ENCODE results near the gene HOXB2.

The HOXB2 gene

DNA sequence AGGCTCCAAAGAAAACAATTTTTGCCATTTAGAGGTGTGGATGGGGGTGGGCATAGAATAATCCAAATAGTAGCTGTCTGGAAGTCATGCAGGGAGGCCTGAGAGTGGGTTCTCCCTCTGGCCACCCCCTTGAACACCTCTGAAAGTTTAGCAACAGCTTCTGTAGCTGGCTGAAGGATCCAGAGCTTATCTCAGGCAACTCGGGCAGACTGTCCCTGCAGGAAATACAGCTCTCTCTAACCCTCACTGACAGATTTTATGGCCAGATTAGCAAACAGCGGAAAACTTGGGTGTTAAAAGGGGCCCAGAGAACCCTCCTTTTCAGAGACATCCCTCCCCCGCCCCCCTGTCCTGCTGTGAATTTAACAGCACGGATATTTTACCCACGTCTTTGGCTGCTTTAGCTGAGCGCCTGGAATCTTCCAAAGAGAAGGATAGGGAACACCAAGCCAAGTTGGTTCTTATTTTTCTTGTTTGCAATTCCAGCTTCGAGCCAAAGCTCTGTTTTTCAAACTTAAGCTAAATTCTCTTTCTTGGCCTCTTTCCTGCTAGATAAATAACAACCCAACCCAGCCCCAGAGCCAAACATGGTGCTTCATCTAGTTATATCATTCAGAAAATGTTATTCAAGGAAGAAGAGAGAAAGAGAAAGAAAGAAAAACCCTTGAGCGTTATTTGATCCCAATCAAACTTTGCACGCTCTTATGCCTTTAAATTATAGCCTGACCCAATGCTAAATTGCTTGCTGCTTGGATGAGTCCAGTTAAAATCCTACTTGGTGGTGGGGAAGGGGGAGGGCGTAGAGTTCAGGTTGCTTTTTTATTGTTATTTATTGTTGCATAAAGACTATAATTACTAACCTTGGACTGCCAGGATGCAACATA lies 2.3 kb upstream of the HOXB2 start (continued):
- no peak for TF ChIP-seq ZNF777 (tag by site-specific recombination; IDR thresholded peaks at IDR 0.05; ENCODE audit: borderline replicate concordance)
- no peak for TF ChIP-seq ZNF354C (tag by site-specific recombination; IDR thresholded peaks at IDR 0.05; ENCODE audit: borderline replicate concordance, low read depth)
- TF ChIP-seq PRDM1 (tag by site-specific recombination; IDR thresholded peaks at IDR 0.05) = no peak
- peak; percentile 60; the same call in 1 of the 2 replicates for TF ChIP-seq ZNF2 (tag by site-specific recombination; IDR thresholded peaks at IDR 0.05)
- TF ChIP-seq SETDB1 (IDR thresholded peaks at IDR 0.05; ENCODE audit: insufficient read length, low read length) = no peak
- TF ChIP-seq, protein P1, sequence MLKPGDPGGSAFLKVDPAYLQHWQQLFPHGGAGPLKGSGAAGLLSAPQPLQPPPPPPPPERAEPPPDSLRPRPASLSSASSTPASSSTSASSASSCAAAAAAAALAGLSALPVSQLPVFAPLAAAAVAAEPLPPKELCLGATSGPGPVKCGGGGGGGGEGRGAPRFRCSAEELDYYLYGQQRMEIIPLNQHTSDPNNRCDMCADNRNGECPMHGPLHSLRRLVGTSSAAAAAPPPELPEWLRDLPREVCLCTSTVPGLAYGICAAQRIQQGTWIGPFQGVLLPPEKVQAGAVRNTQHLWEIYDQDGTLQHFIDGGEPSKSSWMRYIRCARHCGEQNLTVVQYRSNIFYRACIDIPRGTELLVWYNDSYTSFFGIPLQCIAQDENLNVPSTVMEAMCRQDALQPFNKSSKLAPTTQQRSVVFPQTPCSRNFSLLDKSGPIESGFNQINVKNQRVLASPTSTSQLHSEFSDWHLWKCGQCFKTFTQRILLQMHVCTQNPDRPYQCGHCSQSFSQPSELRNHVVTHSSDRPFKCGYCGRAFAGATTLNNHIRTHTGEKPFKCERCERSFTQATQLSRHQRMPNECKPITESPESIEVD (tag by site-specific recombination; IDR thresholded peaks at IDR 0.05) = peak; percentile 97
- TF ChIP-seq ZNF544 (tag by site-specific recombination; IDR thresholded peaks at IDR 0.05) = no peak
- TF ChIP-seq ZNF146 (tag by site-specific recombination; IDR thresholded peaks at IDR 0.05) = no peak; the same call in 1 of the 2 replicates
- TF ChIP-seq ZSCAN30 (tag by site-specific recombination; IDR thresholded peaks at IDR 0.05) = peak; percentile 95
- TF ChIP-seq, protein P2, sequence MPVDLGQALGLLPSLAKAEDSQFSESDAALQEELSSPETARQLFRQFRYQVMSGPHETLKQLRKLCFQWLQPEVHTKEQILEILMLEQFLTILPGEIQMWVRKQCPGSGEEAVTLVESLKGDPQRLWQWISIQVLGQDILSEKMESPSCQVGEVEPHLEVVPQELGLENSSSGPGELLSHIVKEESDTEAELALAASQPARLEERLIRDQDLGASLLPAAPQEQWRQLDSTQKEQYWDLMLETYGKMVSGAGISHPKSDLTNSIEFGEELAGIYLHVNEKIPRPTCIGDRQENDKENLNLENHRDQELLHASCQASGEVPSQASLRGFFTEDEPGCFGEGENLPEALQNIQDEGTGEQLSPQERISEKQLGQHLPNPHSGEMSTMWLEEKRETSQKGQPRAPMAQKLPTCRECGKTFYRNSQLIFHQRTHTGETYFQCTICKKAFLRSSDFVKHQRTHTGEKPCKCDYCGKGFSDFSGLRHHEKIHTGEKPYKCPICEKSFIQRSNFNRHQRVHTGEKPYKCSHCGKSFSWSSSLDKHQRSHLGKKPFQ (tag by site-specific recombination; IDR thresholded peaks at IDR 0.05) = peak; percentile 55
- TF ChIP-seq ZNF426 (tag by site-specific recombination; IDR thresholded peaks at IDR 0.05) = no peak
- peak; percentile 100 for TF ChIP-seq SP7 (tag by site-specific recombination; IDR thresholded peaks at IDR 0.05)
- TF ChIP-seq ZNF501 (tag by site-specific recombination; IDR thresholded peaks at IDR 0.05) = 0 out of 2 replicates have a peak, but pooled peaks have one; percentile 20
- 0 out of 2 replicates have a peak, but pooled peaks have one; percentile 12 for TF ChIP-seq ZBTB21 (tag by site-specific recombination; IDR thresholded peaks at IDR 0.05)
- TF ChIP-seq ZNF350 (tag by site-specific recombination; IDR thresholded peaks at IDR 0.05) = no peak
- TF ChIP-seq, protein P3, sequence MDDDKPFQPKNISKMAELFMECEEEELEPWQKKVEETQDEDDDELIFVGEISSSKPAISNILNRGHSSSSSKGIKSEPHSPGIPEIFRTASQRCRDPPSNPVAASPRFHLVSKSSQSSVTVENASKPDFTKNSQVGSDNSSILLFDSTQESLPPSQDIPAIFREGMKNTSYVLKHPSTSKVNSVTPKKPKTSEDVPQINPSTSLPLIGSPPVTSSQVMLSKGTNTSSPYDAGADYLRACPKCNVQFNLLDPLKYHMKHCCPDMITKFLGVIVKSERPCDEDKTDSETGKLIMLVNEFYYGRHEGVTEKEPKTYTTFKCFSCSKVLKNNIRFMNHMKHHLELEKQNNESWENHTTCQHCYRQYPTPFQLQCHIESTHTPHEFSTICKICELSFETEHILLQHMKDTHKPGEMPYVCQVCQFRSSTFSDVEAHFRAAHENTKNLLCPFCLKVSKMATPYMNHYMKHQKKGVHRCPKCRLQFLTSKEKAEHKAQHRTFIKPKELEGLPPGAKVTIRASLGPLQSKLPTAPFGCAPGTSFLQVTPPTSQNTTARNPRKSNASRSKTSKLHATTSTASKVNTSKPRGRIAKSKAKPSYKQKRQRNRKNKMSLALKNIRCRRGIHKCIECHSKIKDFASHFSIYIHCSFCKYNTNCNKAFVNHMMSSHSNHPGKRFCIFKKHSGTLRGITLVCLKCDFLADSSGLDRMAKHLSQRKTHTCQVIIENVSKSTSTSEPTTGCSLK (tag by site-specific recombination; IDR thresholded peaks at IDR 0.05) = no peak
- TF ChIP-seq ZNF701 (tag by site-specific recombination; IDR thresholded peaks at IDR 0.05) = no peak
- TF ChIP-seq ZSCAN23 (tag by site-specific recombination; IDR thresholded peaks at IDR 0.05) = no peak
- TF ChIP-seq GLI4 (tag by site-specific recombination; IDR thresholded peaks at IDR 0.05) = no peak
- TF ChIP-seq ZNF184 (tag by site-specific recombination; IDR thresholded peaks at IDR 0.05) = no peak; the same call in 1 of the 2 replicates
- no peak for TF ChIP-seq REPIN1 (tag by site-specific recombination; IDR thresholded peaks at IDR 0.05; ENCODE audit: low read depth)
- TF ChIP-seq KLF7 (tag by site-specific recombination; IDR thresholded peaks at IDR 0.05; ENCODE audit: borderline replicate concordance) = peak; percentile 71; the same call in 1 of the 2 replicates
- 0 out of 2 replicates have a peak, but pooled peaks have one; percentile 55 for TF ChIP-seq ZSCAN16 (tag by site-specific recombination; IDR thresholded peaks at IDR 0.05)
- TF ChIP-seq ZNF623 (tag by site-specific recombination; IDR thresholded peaks at IDR 0.05) = no peak
- TF ChIP-seq KLF10 (tag by site-specific recombination; IDR thresholded peaks at IDR 0.05) = peak; percentile 70
- TF ChIP-seq HOXD13 (CRISPR knock-in tag; IDR thresholded peaks at IDR 0.05; ENCODE audit: borderline replicate concordance) = no peak
- TF ChIP-seq ZNF837 (tag by site-specific recombination; IDR thresholded peaks at IDR 0.05) = no peak
- TF ChIP-seq, protein P4, sequence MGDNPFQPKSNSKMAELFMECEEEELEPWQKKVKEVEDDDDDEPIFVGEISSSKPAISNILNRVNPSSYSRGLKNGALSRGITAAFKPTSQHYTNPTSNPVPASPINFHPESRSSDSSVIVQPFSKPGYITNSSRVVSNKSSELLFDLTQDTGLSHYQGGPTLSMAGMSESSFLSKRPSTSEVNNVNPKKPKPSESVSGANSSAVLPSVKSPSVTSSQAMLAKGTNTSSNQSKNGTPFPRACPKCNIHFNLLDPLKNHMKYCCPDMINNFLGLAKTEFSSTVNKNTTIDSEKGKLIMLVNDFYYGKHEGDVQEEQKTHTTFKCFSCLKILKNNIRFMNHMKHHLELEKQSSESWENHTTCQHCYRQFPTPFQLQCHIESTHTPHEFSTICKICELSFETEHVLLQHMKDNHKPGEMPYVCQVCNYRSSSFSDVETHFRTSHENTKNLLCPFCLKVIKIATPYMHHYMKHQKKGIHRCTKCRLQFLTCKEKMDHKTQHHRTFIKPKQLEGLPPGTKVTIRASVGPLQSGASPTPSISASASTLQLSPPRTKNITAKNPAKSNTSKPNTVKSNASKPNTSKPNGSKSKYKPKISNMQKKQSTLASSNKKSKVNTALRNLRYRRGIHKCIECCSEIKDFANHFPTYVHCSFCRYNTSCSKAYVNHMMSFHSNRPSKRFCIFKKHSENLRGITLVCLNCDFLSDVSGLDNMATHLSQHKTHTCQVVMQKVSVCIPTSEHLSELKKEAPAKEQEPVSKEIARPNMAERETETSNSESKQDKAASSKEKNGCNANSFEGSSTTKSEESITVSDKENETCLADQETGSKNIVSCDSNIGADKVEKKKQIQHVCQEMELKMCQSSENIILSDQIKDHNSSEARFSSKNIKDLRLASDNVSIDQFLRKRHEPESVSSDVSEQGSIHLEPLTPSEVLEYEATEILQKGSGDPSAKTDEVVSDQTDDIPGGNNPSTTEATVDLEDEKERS (tag by site-specific recombination; IDR thresholded peaks at IDR 0.05) = no peak
- TF ChIP-seq, protein P5, sequence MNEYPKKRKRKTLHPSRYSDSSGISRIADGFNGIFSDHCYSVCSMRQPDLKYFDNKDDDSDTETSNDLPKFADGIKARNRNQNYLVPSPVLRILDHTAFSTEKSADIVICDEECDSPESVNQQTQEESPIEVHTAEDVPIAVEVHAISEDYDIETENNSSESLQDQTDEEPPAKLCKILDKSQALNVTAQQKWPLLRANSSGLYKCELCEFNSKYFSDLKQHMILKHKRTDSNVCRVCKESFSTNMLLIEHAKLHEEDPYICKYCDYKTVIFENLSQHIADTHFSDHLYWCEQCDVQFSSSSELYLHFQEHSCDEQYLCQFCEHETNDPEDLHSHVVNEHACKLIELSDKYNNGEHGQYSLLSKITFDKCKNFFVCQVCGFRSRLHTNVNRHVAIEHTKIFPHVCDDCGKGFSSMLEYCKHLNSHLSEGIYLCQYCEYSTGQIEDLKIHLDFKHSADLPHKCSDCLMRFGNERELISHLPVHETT (tag by site-specific recombination; IDR thresholded peaks at IDR 0.05) = peak; percentile 12; the same call in 1 of the 2 replicates
- peak; percentile 90; the same call in 1 of the 2 replicates for TF ChIP-seq ZNF561 (tag by site-specific recombination; IDR thresholded peaks at IDR 0.05; ENCODE audit: borderline replicate concordance)
